ENCODE results near the gene APBA1.

The APBA1 gene

GRCh38 chr9:69431777-69432176, 240.4 kb downstream of the APBA1 start:
- H3K36me3 ChIP-seq (ENCODE audit: control insufficient read depth in 1 of 2, insufficient read depth in 2 of 2, low read length in 2 of 2), result no peaks in the 10 kb centered on the region
- H3K9me3 ChIP-seq (ENCODE audit: control insufficient read depth in 1 of 2, low read length in 2 of 2), result no peaks in the 10 kb centered on the region
- no peak overlapping the region for H3K4me3 ChIP-seq (ENCODE audit: low read depth in 1 of 2, low read length in 2 of 2)
- no peaks in the 10 kb centered on the region for H3K27me3 ChIP-seq (ENCODE audit: low read depth, low read length)
- no peak overlapping the region for H3K27ac ChIP-seq (ENCODE audit: low read length)
- no peaks in the 10 kb centered on the region for H3K4me1 ChIP-seq (ENCODE audit: control insufficient read depth in 1 of 2, insufficient read depth in 2 of 2, low read length in 2 of 2)

GRCh38 chr9:69431203-69431602, 241.0 kb downstream of the APBA1 start:
- Histone ChIP-seq H3K36me3 (ENCODE audit: control insufficient read depth in 1 of 2, insufficient read depth in 2 of 2, low read length in 2 of 2) (no peaks in the 10 kb centered on the region), H3K9me3 (ENCODE audit: control insufficient read depth in 1 of 2, low read length in 2 of 2) (no peaks in the 10 kb centered on the region)

GRCh38 chr9:69430206-69430605, 242.0 kb downstream of the APBA1 start:
- H3K9me3 ChIP-seq (ENCODE audit: control insufficient read depth in 1 of 2, low read length in 2 of 2), result no peaks in the 10 kb centered on the region

More at GRCh38 chr9:69431203-69431602, 241.0 kb downstream of the APBA1 start:
- H3K4me1 ChIP-seq (ENCODE audit: control insufficient read depth in 1 of 2, insufficient read depth in 2 of 2, low read length in 2 of 2), result no peaks in the 10 kb centered on the region
- no peaks in the 10 kb centered on the region for H3K27me3 ChIP-seq (ENCODE audit: low read depth, low read length)
- H3K27ac ChIP-seq (ENCODE audit: low read length), result no peak overlapping the region
- no peak overlapping the region for H3K4me3 ChIP-seq (ENCODE audit: low read depth in 1 of 2, low read length in 2 of 2)

GRCh38 chr9:69429281-69429680, 242.9 kb downstream of the APBA1 start:
- Histone ChIP-seq H3K27ac (ENCODE audit: low read length) (no peak overlapping the region), H3K9me3 (ENCODE audit: control insufficient read depth in 1 of 2, low read length in 2 of 2) (no peaks in the 10 kb centered on the region), H3K36me3 (ENCODE audit: control insufficient read depth in 1 of 2, insufficient read depth in 2 of 2, low read length in 2 of 2) (no peaks in the 10 kb centered on the region), H3K27me3 (ENCODE audit: low read depth, low read length) (no peaks in the 10 kb centered on the region), H3K4me3 (ENCODE audit: low read depth in 1 of 2, low read length in 2 of 2) (no peak overlapping the region), H3K4me1 (ENCODE audit: control insufficient read depth in 1 of 2, insufficient read depth in 2 of 2, low read length in 2 of 2) (no peaks in the 10 kb centered on the region)

More at GRCh38 chr9:69430206-69430605, 242.0 kb downstream of the APBA1 start:
- Histone ChIP-seq H3K4me3 (ENCODE audit: low read depth in 1 of 2, low read length in 2 of 2) (no peak overlapping the region), H3K36me3 (ENCODE audit: control insufficient read depth in 1 of 2, insufficient read depth in 2 of 2, low read length in 2 of 2) (no peaks in the 10 kb centered on the region), H3K4me1 (ENCODE audit: control insufficient read depth in 1 of 2, insufficient read depth in 2 of 2, low read length in 2 of 2) (no peaks in the 10 kb centered on the region), H3K27ac (ENCODE audit: low read length) (no peak overlapping the region), H3K27me3 (ENCODE audit: low read depth, low read length) (no peaks in the 10 kb centered on the region)

- H3K27ac ChIP-seq (ENCODE audit: low read length), result no peak overlapping the region
- H3K9me3 ChIP-seq (ENCODE audit: control insufficient read depth in 1 of 2, low read length in 2 of 2), result no peaks in the 10 kb centered on the region
These were observed 244.0 kb downstream of the APBA1 start for GRCh38 chr9:69428017-69428785.

GRCh38 chr9:69427286-69427685, 244.9 kb downstream of the APBA1 start:
- Histone ChIP-seq H3K27me3 (ENCODE audit: low read depth, low read length) (no peaks in the 10 kb centered on the region), H3K27ac (ENCODE audit: low read length) (no peak overlapping the region), H3K4me3 (ENCODE audit: low read depth in 1 of 2, low read length in 2 of 2) (no peak overlapping the region), H3K36me3 (ENCODE audit: control insufficient read depth in 1 of 2, insufficient read depth in 2 of 2, low read length in 2 of 2) (no peaks in the 10 kb centered on the region), H3K9me3 (ENCODE audit: control insufficient read depth in 1 of 2, low read length in 2 of 2) (no peaks in the 10 kb centered on the region), H3K4me1 (ENCODE audit: control insufficient read depth in 1 of 2, insufficient read depth in 2 of 2, low read length in 2 of 2) (no peaks in the 10 kb centered on the region)

More at GRCh38 chr9:69428017-69428785, 244.0 kb downstream of the APBA1 start:
- no peaks in the 10 kb centered on the region for H3K27me3 ChIP-seq (ENCODE audit: low read depth, low read length)
- H3K4me3 ChIP-seq (ENCODE audit: low read depth in 1 of 2, low read length in 2 of 2), result no peak overlapping the region
- no peaks in the 10 kb centered on the region for H3K36me3 ChIP-seq (ENCODE audit: control insufficient read depth in 1 of 2, insufficient read depth in 2 of 2, low read length in 2 of 2)
- no peaks in the 10 kb centered on the region for H3K4me1 ChIP-seq (ENCODE audit: control insufficient read depth in 1 of 2, insufficient read depth in 2 of 2, low read length in 2 of 2)

- no peaks in the 10 kb centered on the region for H3K9me3 ChIP-seq (ENCODE audit: control insufficient read depth in 1 of 2, low read length in 2 of 2)
- H3K4me3 ChIP-seq (ENCODE audit: low read depth in 1 of 2, low read length in 2 of 2), result no peak overlapping the region
- H3K36me3 ChIP-seq (ENCODE audit: control insufficient read depth in 1 of 2, insufficient read depth in 2 of 2, low read length in 2 of 2), result no peaks in the 10 kb centered on the region
- H3K4me1 ChIP-seq (ENCODE audit: control insufficient read depth in 1 of 2, insufficient read depth in 2 of 2, low read length in 2 of 2), result no peaks in the 10 kb centered on the region
- H3K27ac ChIP-seq (ENCODE audit: low read length), result no peak overlapping the region
- H3K27me3 ChIP-seq (ENCODE audit: low read depth, low read length), result no peaks in the 10 kb centered on the region
These were observed 246.9 kb downstream of the APBA1 start for GRCh38 chr9:69425136-69425801.

GRCh38 chr9:69421908-69422801, 250.0 kb downstream of the APBA1 start:
- H3K27ac ChIP-seq (ENCODE audit: low read length), result no peak overlapping the region
- no peaks in the 10 kb centered on the region for H3K27me3 ChIP-seq (ENCODE audit: low read depth, low read length)
- H3K9me3 ChIP-seq (ENCODE audit: control insufficient read depth in 1 of 2, low read length in 2 of 2), result no peaks in the 10 kb centered on the region
- no peaks in the 10 kb centered on the region for H3K36me3 ChIP-seq (ENCODE audit: control insufficient read depth in 1 of 2, insufficient read depth in 2 of 2, low read length in 2 of 2)
- H3K4me1 ChIP-seq (ENCODE audit: control insufficient read depth in 1 of 2, insufficient read depth in 2 of 2, low read length in 2 of 2), result no peaks in the 10 kb centered on the region
- no peak overlapping the region for H3K4me3 ChIP-seq (ENCODE audit: low read depth in 1 of 2, low read length in 2 of 2)

GRCh38 chr9:69420611-69421270, 251.4 kb downstream of the APBA1 start:
- Histone ChIP-seq H3K27ac (ENCODE audit: low read length) (no peak overlapping the region), H3K4me3 (ENCODE audit: low read depth in 1 of 2, low read length in 2 of 2) (no peak overlapping the region), H3K4me1 (ENCODE audit: control insufficient read depth in 1 of 2, insufficient read depth in 2 of 2, low read length in 2 of 2) (no peaks in the 10 kb centered on the region), H3K9me3 (ENCODE audit: control insufficient read depth in 1 of 2, low read length in 2 of 2) (no peaks in the 10 kb centered on the region), H3K27me3 (ENCODE audit: low read depth, low read length) (no peaks in the 10 kb centered on the region), H3K36me3 (ENCODE audit: control insufficient read depth in 1 of 2, insufficient read depth in 2 of 2, low read length in 2 of 2) (no peaks in the 10 kb centered on the region)

GRCh38 chr9:69412741-69413150, 259.4 kb downstream of the APBA1 start:
- no peaks in the 10 kb centered on the region for H3K36me3 ChIP-seq (ENCODE audit: control insufficient read depth in 1 of 2, insufficient read depth in 2 of 2, low read length in 2 of 2)
- no peaks in the 10 kb centered on the region for H3K9me3 ChIP-seq (ENCODE audit: control insufficient read depth in 1 of 2, low read length in 2 of 2)
- no peak overlapping the region for H3K27ac ChIP-seq (ENCODE audit: low read length)
- H3K4me3 ChIP-seq (ENCODE audit: low read depth in 1 of 2, low read length in 2 of 2), result peak overlapping the region; percentile 20 to 44
- H3K27me3 ChIP-seq (ENCODE audit: low read depth, low read length), result no peaks in the 10 kb centered on the region
- no peaks in the 10 kb centered on the region for H3K4me1 ChIP-seq (ENCODE audit: control insufficient read depth in 1 of 2, insufficient read depth in 2 of 2, low read length in 2 of 2)

All from muscle layer of duodenum (tissue), 2 donors.